ENCODE measurements around the gene ASNSD1.
"Not testable (repeated sequence)": the region's sequence is repeated elsewhere in the genome, so short reads cannot be mapped to it uniquely, and the experiment has no call there.

DNA sequence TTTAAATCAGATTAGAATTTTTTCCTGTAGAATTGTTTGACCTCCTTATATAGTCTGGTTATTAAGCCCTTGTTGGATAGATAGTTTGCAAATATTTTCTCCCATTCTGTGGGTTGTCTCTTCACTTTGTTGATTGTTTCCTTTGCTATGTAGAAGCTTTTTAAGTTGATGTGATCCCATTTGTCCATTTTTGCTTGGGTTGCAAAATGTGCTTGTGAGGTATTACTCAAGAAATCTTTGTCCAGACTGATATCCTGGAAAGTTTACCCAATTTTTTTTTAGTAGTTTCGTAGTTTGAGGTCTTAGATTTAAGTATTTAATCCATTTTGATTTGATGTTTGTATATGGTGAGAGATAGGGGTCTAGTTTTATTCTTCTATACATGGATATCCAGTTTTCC is 26.5 kb downstream of the ASNSD1 start:
- TF ChIP-seq, protein P1, sequence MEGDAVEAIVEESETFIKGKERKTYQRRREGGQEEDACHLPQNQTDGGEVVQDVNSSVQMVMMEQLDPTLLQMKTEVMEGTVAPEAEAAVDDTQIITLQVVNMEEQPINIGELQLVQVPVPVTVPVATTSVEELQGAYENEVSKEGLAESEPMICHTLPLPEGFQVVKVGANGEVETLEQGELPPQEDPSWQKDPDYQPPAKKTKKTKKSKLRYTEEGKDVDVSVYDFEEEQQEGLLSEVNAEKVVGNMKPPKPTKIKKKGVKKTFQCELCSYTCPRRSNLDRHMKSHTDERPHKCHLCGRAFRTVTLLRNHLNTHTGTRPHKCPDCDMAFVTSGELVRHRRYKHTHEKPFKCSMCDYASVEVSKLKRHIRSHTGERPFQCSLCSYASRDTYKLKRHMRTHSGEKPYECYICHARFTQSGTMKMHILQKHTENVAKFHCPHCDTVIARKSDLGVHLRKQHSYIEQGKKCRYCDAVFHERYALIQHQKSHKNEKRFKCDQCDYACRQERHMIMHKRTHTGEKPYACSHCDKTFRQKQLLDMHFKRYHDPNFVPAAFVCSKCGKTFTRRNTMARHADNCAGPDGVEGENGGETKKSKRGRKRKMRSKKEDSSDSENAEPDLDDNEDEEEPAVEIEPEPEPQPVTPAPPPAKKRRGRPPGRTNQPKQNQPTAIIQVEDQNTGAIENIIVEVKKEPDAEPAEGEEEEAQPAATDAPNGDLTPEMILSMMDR (conservative IDR thresholded peaks at IDR 0.05), result not testable (repeated sequence)
- not testable (repeated sequence) for TF ChIP-seq EZH2 (IDR thresholded peaks at IDR 0.05; ENCODE audit: low read depth)

Measured in PC-9 (cell line).